IMR-90 (cell line): ENCODE results near the gene VPS37C. TPM values are rescaled to one million over a fixed set of nuclear protein-coding genes. Genes with fewer than 3 reads are reported as not detected.

Experiments
- ATAC-seq: fragments of 200-7000 bp; cut with Tn5 transposase; 2 replicates; pipeline ENCODE4 v1.9.1; 2020; ENCODE audit warnings: low read depth, mild to moderate bottlenecking, moderate library complexity
- BruUV-seq: library from RNA; stranded (reverse); fragments of 400-500 nt; replicated peaks from 2 replicates; lab custom pipeline; 2021; lab: Mats Ljungman, UMichigan
- CTCF ChIA-PET: fragments of 300-600 bp; formaldehyde crosslinking; extraction: SDS; loops from one replicate; lab custom pipeline; 2021; ENCODE audit warnings: antibody characterized with exemption; lab: Yijun Ruan, JAX
- POLR2A ChIA-PET: fragments of 300-600 bp; sonication (Branson Sonifier 250); formaldehyde crosslinking; loops from one replicate; lab custom pipeline; 2022; ENCODE audit warnings: antibody characterized with exemption; ENCODE audit not compliant: unreplicated experiment; lab: Charles Lee
- DNase-seq: peaks from one replicate; pipeline ENCODE4 v3.0.0; 2013
- H2AFZ ChIP-seq: replicated peaks from 2 replicates; pipeline ENCODE3; 2013; ENCODE audit warnings: low read length, mild to moderate bottlenecking; ENCODE audit not compliant: poor library complexity
- H2AK5ac ChIP-seq: 2 replicates; pipeline ENCODE4 v1.6.1; 2013; ENCODE audit warnings: low read depth, low read length, inconsistent platforms
- H2AK9ac ChIP-seq: replicated peaks from 2 replicates; pipeline ENCODE3; 2013; ENCODE audit warnings: mild to moderate bottlenecking, low read depth, low read length, moderate library complexity; ENCODE audit not compliant: poor library complexity
- H2BK120ac ChIP-seq: 2 replicates; pipeline ENCODE4 v1.6.1; 2013; ENCODE audit warnings: low read depth, low read length, inconsistent platforms
- H2BK15ac ChIP-seq: 3 replicates; pipeline ENCODE4 v1.6.1; 2013; ENCODE audit warnings: low read depth, low read length, inconsistent platforms
- H2BK20ac ChIP-seq: 2 replicates; pipeline ENCODE4 v1.6.1; 2013; ENCODE audit warnings: low read depth, mild to moderate bottlenecking, inconsistent platforms, low read length, moderate library complexity
- H2BK5ac ChIP-seq: 2 replicates; pipeline ENCODE4 v1.6.1; 2013; ENCODE audit warnings: mild to moderate bottlenecking, low read depth, low read length, inconsistent platforms; ENCODE audit not compliant: poor library complexity, severe bottlenecking
- H3K14ac ChIP-seq: replicated peaks from 2 replicates; pipeline ENCODE4 v1.6.1; 2013; ENCODE audit warnings: low read depth, low read length, inconsistent platforms
- H3K18ac ChIP-seq: 2 replicates; pipeline ENCODE4 v1.6.1; 2013; ENCODE audit warnings: low read depth, low read length, control low read depth
- H3K23ac ChIP-seq: 2 replicates; pipeline ENCODE4 v1.6.1; 2013; ENCODE audit warnings: low read depth, low read length, inconsistent platforms
- H3K27ac ChIP-seq: 2 replicates; pipeline ENCODE4 v1.5.1; 2013; ENCODE audit warnings: mild to moderate bottlenecking, control low read depth, low read length; ENCODE audit not compliant: insufficient read depth
- H3K27me3 ChIP-seq: 2 replicates; pipeline ENCODE4 v1.6.1; 2013; ENCODE audit warnings: low read length; ENCODE audit not compliant: control insufficient read depth, insufficient read depth
- H3K36me3 ChIP-seq: 2 replicates; pipeline ENCODE4 v1.6.1; 2013; ENCODE audit warnings: low read length, mixed read lengths; ENCODE audit not compliant: control insufficient read depth, insufficient read depth
- H3K4ac ChIP-seq: 2 replicates; pipeline ENCODE4 v1.6.1; 2013; ENCODE audit warnings: low read depth, low read length, inconsistent platforms
- H3K4me1 ChIP-seq: 2 replicates; pipeline ENCODE4 v1.6.1; 2013; ENCODE audit warnings: low read length, mixed read lengths; ENCODE audit not compliant: control insufficient read depth, insufficient read depth
- H3K4me2 ChIP-seq: 2 replicates; pipeline ENCODE4 v1.6.1; 2013; ENCODE audit warnings: low read depth, mild to moderate bottlenecking, control low read depth, low read length, moderate library complexity
- H3K4me3 ChIP-seq: 2 replicates; pipeline ENCODE4 v1.5.1; 2013; ENCODE audit warnings: low read depth, mild to moderate bottlenecking, control low read depth, low read length, moderate library complexity; ENCODE audit not compliant: insufficient read depth
- H3K56ac ChIP-seq: 2 replicates; pipeline ENCODE4 v1.6.1; 2013; ENCODE audit warnings: low read length, inconsistent platforms; ENCODE audit not compliant: insufficient read depth; ENCODE audit errors: extremely low read depth
- H3K79me1 ChIP-seq, 2 experiments: 2 replicates each; pipeline ENCODE4 v1.6.1; 2013; ENCODE audit warnings: low read length in 2 of 2, inconsistent platforms in 1 of 2, low read depth in 1 of 2
- H3K9ac ChIP-seq: 2 replicates; pipeline ENCODE4 v1.6.1; 2013; ENCODE audit warnings: low read depth, low read length, control low read depth
- H3K9me1 ChIP-seq: 2 replicates; pipeline ENCODE4 v1.6.1; 2013; ENCODE audit warnings: low read length, inconsistent platforms; ENCODE audit not compliant: insufficient read depth
- H3K9me3 ChIP-seq: 2 replicates; pipeline ENCODE4 v1.6.1; 2013; ENCODE audit warnings: low read length; ENCODE audit not compliant: control insufficient read depth, insufficient read depth
- H4K20me1 ChIP-seq: 2 replicates; pipeline ENCODE4 v1.6.1; 2013; ENCODE audit warnings: low read length, inconsistent platforms; ENCODE audit not compliant: insufficient read depth
- H4K5ac ChIP-seq: 2 replicates; pipeline ENCODE4 v1.6.1; 2013; ENCODE audit warnings: mild to moderate bottlenecking, low read depth, low read length, control low read depth
- H4K8ac ChIP-seq, 2 experiments: 2 replicates each; pipeline ENCODE4 v1.6.1; 2013; ENCODE audit warnings: low read depth in 2 of 2, low read length in 2 of 2, control low read depth in 1 of 2, inconsistent platforms in 1 of 2
- H4K91ac ChIP-seq: 2 replicates; pipeline ENCODE4 v1.6.1; 2013; ENCODE audit warnings: low read depth, low read length, inconsistent platforms; ENCODE audit not compliant: insufficient read depth
- CEBPB ChIP-seq: IDR thresholded peaks from 2 replicates; pipeline ENCODE4 v1.6.1; 2012; ENCODE audit warnings: low read depth, low read length, improper control_type of control experiment
- RCOR1 ChIP-seq: IDR thresholded peaks from 2 replicates; pipeline ENCODE4 v1.6.1; 2012; ENCODE audit warnings: mild to moderate bottlenecking, low read length, improper control_type of control experiment; ENCODE audit not compliant: insufficient replicate concordance
- WGBS, 2 experiments: methylation state at CpG; one replicate each; pipeline versions ENCODE4 v1.1.5 to v1.1.7; 2013; ENCODE audit warnings: missing lambda C conversion rate in 2 of 2; ENCODE audit not compliant: insufficient read length in 1 of 2; ENCODE audit errors: extremely low coverage in 2 of 2; 5-methylcytosine and 5-hydroxymethylcytosine counted together
- dilution Hi-C: fragments of 300-500 bp; cut with HindIII; formaldehyde crosslinking; loops from one replicate; pipeline ENCODE4 v1.14.3; 2018; ENCODE audit warnings: low sequenced_read_pairs; ENCODE audit not compliant: unreplicated experiment
- in situ Hi-C: fragments of 300-500 bp; cut with MboI; formaldehyde crosslinking; loops from 3 replicates; pipeline ENCODE4 v1.14.3; 2019; ENCODE audit warnings: low sequenced_read_pairs, inconsistent platforms, mixed read lengths
- intact Hi-C: fragments of 100-400 bp; cut with micrococcal nuclease; formaldehyde crosslinking; loops from 2 replicates; pipeline ENCODE4 v1.10.0; 2022
- polyA plus RNA-seq, 3 experiments: library from polyadenylated mRNA; depleted of rRNA; stranded (reverse); fragments of >200 nt; gene quantifications; 2 replicates each; pipeline ENCODE4 v1.2.3, GENCODE V29; 2012; ENCODE audit warnings: low replicate concordance in 1 of 3
- total RNA-seq: library from RNA; depleted of rRNA; stranded (reverse); fragments of >200 nt; gene quantifications from 2 replicates; pipeline ENCODE4 v1.2.3, GENCODE V29; 2012

The VPS37C gene
- total and polyA plus RNA-seq, 2 of the 4 experiments (the other 2 are of a cell fraction) = 3.2 to 13.2 TPM

DNA sequence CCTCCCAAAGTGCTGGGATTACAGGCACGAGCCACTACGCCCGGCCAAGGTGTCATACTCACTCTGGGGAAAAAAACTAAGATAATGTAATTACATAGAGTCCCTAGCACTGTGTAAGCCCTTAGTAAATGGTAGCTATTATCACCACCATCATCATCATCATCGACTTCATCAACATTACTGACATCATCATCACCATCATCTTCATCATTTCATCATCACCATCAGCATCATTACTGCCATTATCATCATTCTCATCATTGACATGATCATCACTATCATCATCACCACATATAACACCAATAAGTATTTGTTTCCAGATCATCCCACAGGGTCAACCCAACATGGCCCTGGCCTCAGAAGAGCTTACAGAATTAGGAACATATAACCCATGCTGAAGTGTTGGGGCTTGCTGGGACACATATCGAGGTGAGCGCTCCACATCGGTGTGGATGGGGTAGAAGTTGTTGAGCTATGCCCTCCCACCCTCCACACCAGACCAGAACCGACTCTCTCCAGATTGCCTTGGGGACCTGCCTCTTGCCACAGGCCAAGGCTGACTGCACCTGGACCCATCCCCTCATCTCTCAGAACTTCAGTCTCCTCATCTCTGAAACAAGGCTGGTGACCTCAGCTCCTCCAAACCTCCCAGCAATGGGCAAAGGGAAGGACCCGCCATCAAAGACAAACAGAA lies 73.7 kb downstream of the VPS37C start:
- Histone ChIP-seq H4K20me1 (no peaks in the 10 kb centered on the region), H3K23ac (no peak overlapping the region), H2BK20ac (no peak overlapping the region), H3K4me2 (no peak overlapping the region), H4K5ac (no peak overlapping the region), H3K27ac (no peak overlapping the region), H4K91ac (no peak overlapping the region), H2AFZ (no peak overlapping the region), H2BK120ac (no peak overlapping the region), H3K14ac (no peak overlapping the region), H3K56ac (no peak overlapping the region), H2AK5ac (no peak overlapping the region), H3K4ac (no peak overlapping the region), H3K18ac (no peak overlapping the region), H3K4me1 (no peaks in the 10 kb centered on the region), H3K79me1 (no peaks in the 10 kb centered on the region), H3K27me3 (peaks cover 10% of the 10 kb centered on the region), H4K8ac (no peak overlapping the region), H2BK5ac (no peak overlapping the region), H3K9me3 (no peaks in the 10 kb centered on the region), H3K36me3 (no peaks in the 10 kb centered on the region), H3K9me1 (no peaks in the 10 kb centered on the region; the same call in 1 of the 2 replicates), H3K9ac (no peak overlapping the region), H2BK15ac (no peak overlapping the region), H2AK9ac (no peak overlapping the region), H3K4me3 (no peak overlapping the region)
- ATAC-seq (no peak), DNase-seq (no peak)
- intact Hi-C loops (no loop called here), in situ Hi-C loops (no loop called here), dilution Hi-C loops (no loop called here)
- ChIA-PET POLR2A (no interaction called here), CTCF (interaction anchor here (0.6 kb wide), 1 partner anchor 44 kb away, joined by 3 read pairs; no protein-coding TSS in a partner anchor)
- no peak for TF ChIP-seq CEBPB
- no peak for TF ChIP-seq RCOR1
- no TSS peak for BruUV-seq
- 33% methylated on average over 1 of the region's 9 CpGs; no CpG with 5 or more reads in 1 of the 2 experiments for WGBS, 2 experiments
